Common myeloid progenitor, CD34-positive (primary cell): ENCODE data around the gene DUOXA2.
"Not testable (repeated sequence)": the region's sequence is repeated elsewhere in the genome, so short reads cannot be mapped to it uniquely, and the experiment has no call there.

Experiments
- CTCF ChIA-PET: fragments of 350-600 bp; sonication (Branson Sonifier 250); formaldehyde crosslinking; loops from one replicate; lab custom pipeline; 2021; ENCODE audit warnings: antibody characterized with exemption; lab: Charles Lee
- POLR2A ChIA-PET: fragments of 350-600 bp; sonication (Branson Sonifier 250); formaldehyde crosslinking; loops from one replicate; lab custom pipeline; 2021; ENCODE audit warnings: antibody characterized with exemption; lab: Charles Lee
- DNase-seq, 3 donors: peaks; one replicate each; pipeline versions ENCODE4 v3.0.0 to v3.0.0-alpha.2; 2013
- H3K27ac ChIP-seq, 2 experiments: 1 replicate in 1 of 2; 2 replicates in 1 of 2; pipeline ENCODE4 v1.7.0; 2013; ENCODE audit warnings: inconsistent platforms in 2 of 2, low read length in 2 of 2, mild to moderate bottlenecking in 2 of 2, low read depth in 1 of 2, moderate library complexity in 1 of 2; ENCODE audit not compliant: severe bottlenecking in 2 of 2, insufficient read depth in 1 of 2, poor library complexity in 1 of 2
- H3K27me3 ChIP-seq, 5 experiments: replicated peaks in 2 of 5; 1 replicate in 3 of 5; 2 replicates in 2 of 5; pipeline versions ENCODE4 v1.6.1 to v1.7.0; 2013; ENCODE audit warnings: low read length in 4 of 5, mild to moderate bottlenecking in 2 of 5, moderate library complexity in 2 of 5, inconsistent platforms in 1 of 5; ENCODE audit not compliant: insufficient read depth in 5 of 5, control insufficient read depth in 4 of 5
- H3K36me3 ChIP-seq, 4 experiments: 1 replicate in 2 of 4; 2 replicates in 2 of 4; pipeline versions ENCODE4 v1.6.1 to v1.7.0; 2013; ENCODE audit warnings: low read length in 3 of 4, control low read depth in 1 of 4, mild to moderate bottlenecking in 1 of 4; ENCODE audit not compliant: control insufficient read depth in 4 of 4, insufficient read depth in 4 of 4
- H3K4me1 ChIP-seq, 4 experiments: 1 replicate in 3 of 4; 2 replicates in 1 of 4; pipeline versions ENCODE4 v1.6.1 to v1.7.1; 2013; ENCODE audit warnings: low read length in 3 of 4, mild to moderate bottlenecking in 3 of 4, control low read depth in 1 of 4, inconsistent platforms in 1 of 4, moderate library complexity in 1 of 4; ENCODE audit not compliant: control insufficient read depth in 4 of 4, insufficient read depth in 4 of 4; ENCODE audit errors: control extremely low read depth in 1 of 4
- H3K4me3 ChIP-seq, 7 experiments: 1 replicate in 4 of 7; 2 replicates in 3 of 7; pipeline versions ENCODE4 v1.5.1 to v1.7.0; 2013; ENCODE audit warnings: mild to moderate bottlenecking in 7 of 7, low read length in 6 of 7, moderate library complexity in 6 of 7, inconsistent platforms in 2 of 7, low read depth in 2 of 7, control low read depth in 1 of 7; ENCODE audit not compliant: insufficient read depth in 4 of 7, control insufficient read depth in 1 of 7; ENCODE audit errors: extremely low read depth in 1 of 7
- H3K9me3 ChIP-seq, 5 experiments: 1 replicate in 4 of 5; 2 replicates in 1 of 5; pipeline versions ENCODE4 v1.6.1 to v1.7.1; 2013; ENCODE audit warnings: low read length in 4 of 5, mild to moderate bottlenecking in 2 of 5, inconsistent platforms in 1 of 5, low read depth in 1 of 5, moderate library complexity in 1 of 5; ENCODE audit not compliant: control insufficient read depth in 4 of 5, insufficient read depth in 2 of 5; ENCODE audit errors: control extremely low read depth in 1 of 5
- WGBS: methylation state at CpG from one replicate; pipeline ENCODE4 v1.1.5; 2013; ENCODE audit not compliant: insufficient coverage; 5-methylcytosine and 5-hydroxymethylcytosine counted together

Gene DUOXA2

DNA sequence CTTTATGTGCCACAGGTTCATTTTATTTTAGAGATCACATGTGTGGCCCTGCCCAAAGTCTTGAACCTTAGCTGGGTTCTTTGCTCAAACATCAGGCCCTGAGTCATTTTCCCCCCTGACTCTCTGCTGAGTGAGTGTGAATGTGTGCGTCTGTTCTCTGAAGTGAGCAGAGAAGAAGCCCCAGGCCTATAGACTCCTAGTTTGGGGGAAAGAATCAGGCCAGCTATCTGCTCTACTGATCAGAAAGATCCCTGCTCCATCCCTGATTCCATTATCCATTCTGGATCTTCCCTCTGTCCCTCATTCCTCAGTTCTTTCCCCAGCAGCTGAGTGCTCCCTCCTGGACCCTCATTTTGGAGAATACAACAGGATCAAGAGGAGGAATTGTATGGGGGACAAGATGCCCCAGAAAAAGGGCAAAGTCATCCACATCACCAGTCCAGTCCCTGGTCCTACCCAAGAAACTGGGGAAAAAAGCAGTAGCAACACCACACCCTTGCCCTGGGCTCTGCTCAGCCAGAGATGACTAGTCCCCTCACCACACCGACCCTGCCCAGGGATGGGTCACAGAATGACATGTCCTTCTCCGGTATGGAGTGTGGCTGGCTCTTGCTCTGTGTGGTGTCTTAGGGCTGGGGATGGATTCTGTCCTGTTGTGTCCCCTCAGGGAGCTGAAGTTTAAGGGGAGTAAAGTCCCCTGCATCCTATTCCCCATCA is 18.9 kb downstream of the DUOXA2 start:
- CTCF ChIA-PET = interaction anchor here (1.0 to 2.0 kb wide), 3 partner anchors 12 to 31 kb away, joined by 3 to 5 read pairs (median 4); no protein-coding TSS in a partner anchor
- no peak overlapping the region for H3K27ac ChIP-seq

DNA sequence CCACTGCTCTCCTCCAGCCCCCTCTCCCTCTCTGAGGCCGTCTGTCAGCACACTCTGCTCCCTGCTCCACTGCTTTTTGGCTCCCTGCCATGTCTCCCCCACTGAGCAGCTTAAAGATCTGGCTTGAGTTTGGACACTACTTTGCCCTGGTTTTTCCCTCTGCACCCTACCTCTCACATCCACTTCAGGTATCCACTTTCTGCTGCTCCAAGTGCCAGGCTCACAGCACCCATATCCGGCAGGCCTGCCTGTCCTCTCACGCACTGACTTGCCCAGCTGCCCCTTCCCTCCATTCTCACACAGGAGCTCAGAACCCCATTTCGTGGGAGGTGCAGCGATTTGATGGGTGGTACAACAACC is 19.4 kb downstream of the DUOXA2 start:
- DNase-seq = no peak
- 81% methylated on average over 2 of the region's 5 CpGs for WGBS
- no peak overlapping the region for H3K27ac ChIP-seq
- CTCF ChIA-PET = interaction anchor here (1.0 to 2.0 kb wide), 3 partner anchors 12 to 30 kb away, joined by 3 to 5 read pairs (median 4); no protein-coding TSS in a partner anchor
- H3K9me3 ChIP-seq = peaks cover 0 to 2% (median 0%) of the 10 kb centered on the region in 5 experiments
- H3K4me3 ChIP-seq = no peak overlapping the region
- peaks cover 0 to 17% (median 8%) of the 10 kb centered on the region in 4 experiments for H3K4me1 ChIP-seq
- POLR2A ChIA-PET = no interaction called here
- H3K27me3 ChIP-seq = peaks cover 0 to 86% (median 44%) of the 10 kb centered on the region in 5 experiments
- no peaks in the 10 kb centered on the region for H3K36me3 ChIP-seq

More for the DNA sequence above, 18.9 kb downstream of the DUOXA2 start:
- Histone ChIP-seq H3K4me3 (no peak overlapping the region), H3K9me3 (peaks cover 0 to 2% (median 0%) of the 10 kb centered on the region in 5 experiments), H3K36me3 (no peaks in the 10 kb centered on the region), H3K4me1 (peaks cover 0 to 17% (median 8%) of the 10 kb centered on the region in 4 experiments), H3K27me3 (peaks cover 0 to 88% (median 47%) of the 10 kb centered on the region in 5 experiments)
- DNase-seq = no peak
- 100% methylated on average over 1 of the region's 3 CpGs for WGBS
- POLR2A ChIA-PET = no interaction called here

DNA sequence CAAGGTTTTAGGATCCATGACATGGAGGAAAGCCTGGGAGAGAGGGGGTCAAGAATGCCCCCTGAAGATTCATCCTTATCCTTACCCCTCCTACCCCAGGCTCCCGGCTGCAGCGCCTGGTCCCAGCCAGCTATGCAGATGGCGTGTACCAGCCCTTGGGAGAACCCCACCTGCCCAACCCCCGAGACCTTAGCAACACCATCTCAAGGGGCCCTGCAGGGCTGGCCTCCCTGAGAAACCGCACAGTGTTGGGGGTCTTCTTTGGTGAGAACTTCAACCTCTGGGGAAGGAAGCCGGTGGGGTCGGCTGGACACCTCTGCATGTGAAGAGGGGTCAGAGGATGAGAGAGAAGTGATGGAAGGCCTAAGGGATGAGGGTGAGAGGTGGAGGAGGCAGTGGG is 19.9 kb downstream of the DUOXA2 start:
- DNase-seq = no peak
- 98% methylated on average over 5 of the region's 7 CpGs for WGBS
- peaks cover 0 to 81% (median 41%) of the 10 kb centered on the region in 5 experiments for H3K27me3 ChIP-seq
- H3K36me3 ChIP-seq = no peaks in the 10 kb centered on the region
- no peak overlapping the region for H3K27ac ChIP-seq
- ChIA-PET POLR2A (no interaction called here), CTCF (interaction anchor here (1.0 to 1.2 kb wide), 2 partner anchors 7 to 13 kb away, joined by 3 to 5 read pairs; no protein-coding TSS in a partner anchor)
- H3K4me3 ChIP-seq = no peak overlapping the region
- peaks cover 0 to 13% (median 7%) of the 10 kb centered on the region in 4 experiments for H3K4me1 ChIP-seq
- H3K9me3 ChIP-seq = peaks cover 0 to 2% (median 0%) of the 10 kb centered on the region in 5 experiments

DNA sequence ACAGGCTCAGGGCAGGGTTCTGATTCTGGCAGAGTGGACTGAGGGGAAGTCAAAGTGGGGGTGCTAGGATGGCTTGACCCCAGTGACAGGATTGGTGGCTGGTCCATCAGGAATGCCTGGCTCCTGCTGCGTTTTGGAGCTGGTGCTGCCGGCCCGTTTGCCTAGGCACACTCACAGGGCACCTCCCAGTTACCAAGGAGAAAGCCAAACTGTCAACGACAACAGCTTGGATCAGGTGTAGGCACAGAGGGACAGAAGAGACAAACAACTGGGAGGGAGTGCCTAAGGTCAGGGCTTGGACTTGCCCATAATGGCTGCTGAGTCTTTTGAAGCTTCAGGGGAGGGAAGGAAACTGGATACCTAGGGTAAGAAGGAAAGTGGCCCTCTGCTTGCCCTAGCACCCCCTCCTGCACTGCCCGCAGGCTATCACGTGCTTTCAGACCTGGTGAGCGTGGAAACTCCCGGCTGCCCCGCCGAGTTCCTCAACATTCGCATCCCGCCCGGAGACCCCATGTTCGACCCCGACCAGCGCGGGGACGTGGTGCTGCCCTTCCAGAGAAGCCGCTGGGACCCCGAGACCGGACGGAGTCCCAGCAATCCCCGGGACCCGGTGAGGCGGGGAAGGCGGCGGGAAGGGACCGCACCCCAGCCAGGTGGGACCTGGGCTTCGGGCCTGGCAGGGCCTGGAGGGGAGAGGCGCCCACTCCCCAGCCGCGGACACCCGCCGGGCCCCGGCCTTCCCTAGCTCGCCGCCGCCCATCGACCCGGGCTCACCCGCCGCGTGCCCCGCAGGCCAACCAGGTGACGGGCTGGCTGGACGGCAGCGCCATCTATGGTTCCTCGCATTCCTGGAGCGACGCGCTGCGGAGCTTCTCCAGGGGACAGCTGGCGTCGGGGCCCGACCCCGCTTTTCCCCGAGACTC is 20.8 kb downstream of the DUOXA2 start:
- Histone ChIP-seq H3K27me3 (peaks cover 0 to 72% (median 40%) of the 10 kb centered on the region in 5 experiments), H3K4me1 (peaks cover 0 to 7% (median 3%) of the 10 kb centered on the region in 4 experiments), H3K36me3 (no peaks in the 10 kb centered on the region), H3K4me3 (peak overlapping the region in 2 of 7 experiments; percentile 15 to 33), H3K9me3 (peaks cover 0 to 2% (median 0%) of the 10 kb centered on the region in 5 experiments), H3K27ac (no peak overlapping the region)
- WGBS = 10% methylated on average over 35 of the region's 57 CpGs
- ChIA-PET CTCF (interaction anchor here (0.8 to 1.8 kb wide), 4 partner anchors 8 to 21 kb away, joined by 3 to 5 read pairs (median 4); no protein-coding TSS in a partner anchor), POLR2A (no interaction called here)
- DNase-seq = peak in 2 of 3 donors; percentile 40 to 44

DNA sequence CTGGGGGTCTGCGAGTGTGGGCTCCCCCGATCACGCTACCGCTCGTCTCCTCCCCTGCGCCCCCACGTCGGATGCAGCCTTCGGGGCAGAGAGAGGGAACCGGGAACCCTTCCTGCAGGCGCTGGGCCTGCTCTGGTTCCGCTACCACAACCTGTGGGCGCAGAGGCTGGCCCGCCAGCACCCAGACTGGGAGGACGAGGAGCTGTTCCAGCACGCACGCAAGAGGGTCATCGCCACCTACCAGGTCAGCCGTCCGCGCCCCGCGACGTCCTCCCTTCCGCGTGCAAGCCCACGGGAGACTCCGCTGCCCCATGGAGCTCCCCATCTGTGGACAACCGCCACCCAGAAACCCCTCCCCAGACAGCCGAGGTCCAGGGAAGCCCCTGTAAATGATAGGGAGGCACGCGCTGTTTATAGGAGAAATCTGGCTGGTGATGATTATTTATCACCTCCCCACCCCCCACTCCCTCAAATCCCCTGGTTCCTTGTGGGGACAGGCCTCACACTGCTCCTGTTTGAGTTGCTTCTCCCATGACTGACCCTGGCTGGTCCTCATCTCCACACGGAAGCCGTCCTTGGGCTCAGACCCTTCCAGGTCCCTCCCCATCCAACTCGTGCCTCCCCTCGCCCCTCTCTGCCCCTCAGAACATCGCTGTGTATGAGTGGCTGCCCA is 21.7 kb downstream of the DUOXA2 start:
- H3K4me3 ChIP-seq, H3K4me1 ChIP-seq, POLR2A ChIA-PET, H3K27ac ChIP-seq, DNase-seq, H3K36me3 ChIP-seq, H3K9me3 ChIP-seq: not testable (repeated sequence)
- no CpG with 5 or more reads among the region's 37 CpGs for WGBS
- H3K27me3 ChIP-seq = peaks cover 0 to 63% (median 31%) of the 10 kb centered on the region in 5 experiments
- CTCF ChIA-PET = interaction anchor here (1.8 kb wide), 1 partner anchor 20 kb away, joined by 4 read pairs; no protein-coding TSS in a partner anchor

DNA sequence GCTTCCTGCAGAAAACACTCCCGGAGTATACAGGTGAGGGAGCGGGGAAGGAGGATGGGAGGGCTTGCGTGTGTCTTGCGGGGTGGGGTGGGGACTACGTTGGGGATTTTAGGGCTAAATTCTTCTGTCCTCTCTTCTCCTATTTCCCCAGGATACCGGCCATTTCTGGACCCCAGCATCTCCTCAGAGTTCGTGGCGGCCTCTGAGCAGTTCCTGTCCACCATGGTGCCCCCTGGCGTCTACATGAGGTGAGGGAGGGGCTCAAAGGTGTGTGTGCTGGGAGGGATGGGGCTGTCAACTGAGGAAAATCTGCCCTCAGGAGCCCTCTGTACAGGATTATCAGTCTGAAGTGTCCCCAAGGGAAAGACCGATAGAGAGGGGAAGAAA is 22.2 kb downstream of the DUOXA2 start:
- H3K9me3 ChIP-seq = peaks cover 0 to 2% (median 0%) of the 10 kb centered on the region in 5 experiments
- H3K36me3 ChIP-seq = no peaks in the 10 kb centered on the region
- ChIA-PET CTCF (interaction anchor here (1.8 kb wide), 1 partner anchor 19 kb away, joined by 4 read pairs; no protein-coding TSS in a partner anchor), POLR2A (no interaction called here)
- peaks cover 0 to 7% (median 3%) of the 10 kb centered on the region in 4 experiments for H3K4me1 ChIP-seq
- no peak overlapping the region for H3K4me3 ChIP-seq
- whole genome bisulfite sequencing = 7% methylated on average over 3 of the region's 10 CpGs
- no peak overlapping the region for H3K27ac ChIP-seq
- no peak for DNase-seq
- H3K27me3 ChIP-seq = peaks cover 0 to 58% (median 30%) of the 10 kb centered on the region in 5 experiments
